Spleen (tissue), 11 donors: Measurements from ENCODE around the gene CTAGE6. TPM values are rescaled to one million over a fixed set of nuclear protein-coding genes. Genes with fewer than 3 reads are reported as not detected.
"Not testable (repeated sequence)": the region's sequence is repeated elsewhere in the genome, so short reads cannot be mapped to it uniquely, and the experiment has no call there.

Experiments used
- DNase-seq: peaks from one replicate; pipeline ENCODE4 v3.0.0-alpha.2; 2020
- H3K27ac ChIP-seq, 8 donors: fragments of 200-600 bp; sonication (generic) in 7 of 8; 1 replicate in 4 of 8; 2 replicates in 4 of 8; pipeline versions ENCODE4 v1.5.0 to v1.8.0; 2016 to 2021; ENCODE audit warnings: inconsistent platforms in 4 of 8, mild to moderate bottlenecking in 4 of 8, moderate library complexity in 1 of 8
- H3K27me3 ChIP-seq, 7 donors: fragments of 200-600 bp; sonication (generic) in 6 of 7; replicated peaks in 1 of 7; 1 replicate in 4 of 7; 2 replicates in 3 of 7; pipeline versions ENCODE4 v1.5.0 to v1.8.0; 2016 to 2021; ENCODE audit warnings: inconsistent platforms in 3 of 7, mild to moderate bottlenecking in 1 of 7
- H3K36me3 ChIP-seq, 6 donors: fragments of 200-600 bp; sonication (generic) in 5 of 6; 1 replicate in 4 of 6; 2 replicates in 2 of 6; pipeline versions ENCODE4 v1.5.0 to v1.8.0; 2016 to 2021; ENCODE audit warnings: inconsistent platforms in 2 of 6
- H3K4me1 ChIP-seq, 6 donors: fragments of 200-600 bp; sonication (generic) in 5 of 6; 1 replicate in 3 of 6; 2 replicates in 3 of 6; pipeline versions ENCODE4 v1.5.0 to v1.8.0; 2016 to 2021; ENCODE audit warnings: inconsistent platforms in 3 of 6
- H3K4me3 ChIP-seq, 8 donors: fragments of 200-600 bp; sonication (generic) in 7 of 8; 1 replicate in 4 of 8; 2 replicates in 4 of 8; pipeline versions ENCODE4 v1.5.0 to v1.8.0; 2016 to 2021; ENCODE audit warnings: inconsistent platforms in 4 of 8, mild to moderate bottlenecking in 4 of 8, moderate library complexity in 2 of 8
- H3K9me3 ChIP-seq, 8 donors: fragments of 200-600 bp; sonication (generic) in 7 of 8; 1 replicate in 4 of 8; 2 replicates in 4 of 8; pipeline versions ENCODE4 v1.5.0 to v1.8.0; 2016 to 2021; ENCODE audit warnings: inconsistent platforms in 4 of 8
- WGBS, 5 donors: extraction: QIAGEN DNeasy Blood & Tissue Kit in 3 of 5; methylation state at CpG; one replicate each; pipeline versions ENCODE4 v1.1.5 to v1.1.7; 2013 to 2018; 5-methylcytosine and 5-hydroxymethylcytosine counted together
- intact Hi-C: fragments of 100-400 bp; cut with DNase I; formaldehyde crosslinking; loops from one replicate; pipeline ENCODE4 v1.15.0; 2023; ENCODE audit warnings: low total_unique reads
- polyA plus RNA-seq, 3 donors: library from polyadenylated mRNA; stranded (reverse); fragments of 200-250 nt; gene quantifications; one replicate each; pipeline ENCODE4 v1.2.1, GENCODE V29; 2013
- small RNA-seq, 4 donors: library from RNA; depleted of rRNA; stranded (forward); fragments of <200 nt; gene quantifications; one replicate each; pipeline ENCODE3, GENCODE V24; 2016
- total RNA-seq, 7 donors: library from RNA; depleted of rRNA in 3 of 7; stranded (reverse); fragments of >200 nt in 3 of 7; fragmentation: NEBNext Ultra II Directional in 4 of 7; extraction: Animal tissue kit (Norgen Biotek cat#: 25700) in 4 of 7; gene quantifications; one replicate each; pipeline versions ENCODE4 v1.1.0 to v1.2.1, GENCODE V29; 2016 to 2021
- donor health status: healthy with polysubstance abuse.
- donor health status: DM: no; HTN: no; CAD: no; lungs with moderate emphysema.
- donor health status: DM: no; HTN: no; CAD: no.
- donor health status: Bipolar disorder and iron deficiency.
- donor health status: healthy.
- donor health status: DM: no; HTN: no; CAD: no.
- donor health status: DM: yes; HTN: yes; CAD: no.

The CTAGE6 gene
- total and polyA plus RNA-seq, 10 donors, result 0.10 to 2.6 (median 0.73) TPM; not detected in 3

DNA sequence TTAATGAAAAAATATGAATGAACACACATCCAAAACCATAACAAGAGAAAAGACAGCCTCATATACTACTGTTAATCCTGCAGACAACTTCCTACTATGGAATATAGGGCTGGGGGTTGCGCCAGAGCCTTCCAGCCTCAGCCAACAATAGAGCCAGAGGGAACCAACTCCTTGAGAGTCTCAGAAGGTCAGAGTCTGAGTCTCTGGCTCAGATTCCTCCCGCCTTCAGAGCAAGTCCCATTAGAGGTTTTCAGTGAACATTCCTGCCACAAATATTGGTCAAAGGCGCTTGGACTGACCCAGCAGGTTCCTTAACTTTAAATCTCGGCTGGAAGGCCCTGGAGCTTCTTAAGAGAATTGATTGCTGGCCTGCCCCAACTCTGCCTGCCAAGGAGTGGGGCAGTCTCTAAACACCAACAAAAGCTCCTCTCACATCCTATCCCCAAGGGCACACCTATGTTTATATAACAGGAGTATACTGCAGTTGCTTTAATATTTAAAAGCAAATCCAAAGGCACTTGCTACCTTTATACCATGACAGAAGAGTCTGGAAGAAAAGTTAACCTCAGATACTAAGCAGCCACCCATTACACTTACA is 45.7 kb downstream of the CTAGE6 start:
- H3K4me3 ChIP-seq, DNase-seq, H3K27me3 ChIP-seq, H3K36me3 ChIP-seq, intact Hi-C loops, H3K4me1 ChIP-seq, H3K9me3 ChIP-seq, H3K27ac ChIP-seq: not testable (repeated sequence)
- 100% methylated on average over 1 of the region's 4 CpGs; no CpG with 5 or more reads in 4 of the 5 donors for WGBS, 5 donors

GRCh38 chr7:143709895-143710294 is 47.6 kb downstream of the CTAGE6 start:
- 88 to 95% methylated on average over 3 of the region's 5 CpGs; no CpG with 5 or more reads in 3 of the 5 donors for whole genome bisulfite sequencing, 5 donors
- H3K4me3 ChIP-seq, DNase-seq, H3K27ac ChIP-seq, H3K27me3 ChIP-seq, intact Hi-C loops, H3K9me3 ChIP-seq, H3K36me3 ChIP-seq, H3K4me1 ChIP-seq: not testable (repeated sequence)

Small RNA genes within 50 kb of the gene (small RNA-seq; reads per million reads assigned to genes)
- gene RNU6-267P, result 0 reads per million in 4 donors

Other genes with a start within 250 kb of the CTAGE6 start
- 1 to 10 TPM in 2 of 7 donors, under 1 TPM in 2, not detected in 3; 0.13 to 2.8 (median 1.0) TPM for gene CTAGE15, start 185.9 kb downstream of the CTAGE6 start, total RNA-seq
- under 1 TPM in 2 of 3 donors, not detected in 1; 0.09 to 0.11 TPM for gene CTAGE15, start 185.9 kb downstream of the CTAGE6 start, polyA plus RNA-seq
- 10 to 100 TPM in 1 of 7 donors, 1 to 10 TPM in 6; 4.6 to 12.3 (median 7.1) TPM for gene TCAF2, start 136.7 kb downstream of the CTAGE6 start, total RNA-seq
- gene TCAF2, start 136.7 kb downstream of the CTAGE6 start, polyA plus RNA-seq, result 1 to 10 TPM; 1.0 to 1.3 (median 1.1) TPM
- gene TCAF1, start 144.5 kb upstream of the CTAGE6 start, total RNA-seq, result 10 to 100 TPM; 22.7 to 39.6 (median 30.8) TPM
- gene TCAF1, start 144.5 kb upstream of the CTAGE6 start, polyA plus RNA-seq, result 1 to 10 TPM; 3.8 to 5.9 (median 4.6) TPM
- not detected for gene OR2F2, start 177.5 kb upstream of the CTAGE6 start, total RNA-seq
- not detected for gene OR2F2, start 177.5 kb upstream of the CTAGE6 start, polyA plus RNA-seq
- not detected for gene OR2F1, start 197.1 kb upstream of the CTAGE6 start, total RNA-seq
- gene OR2F1, start 197.1 kb upstream of the CTAGE6 start, polyA plus RNA-seq, result not detected
- gene OR6B1, start 242.6 kb upstream of the CTAGE6 start, total RNA-seq, result not detected
- gene OR6B1, start 242.6 kb upstream of the CTAGE6 start, polyA plus RNA-seq, result not detected